ENCODE results near the gene FAM47E. TPM values are rescaled to one million over a fixed set of nuclear protein-coding genes. Genes with fewer than 3 reads are reported as not detected.

FAM47E gene
- total RNA-seq, 1 donor from 2014 or later: 1.1 TPM

DNA sequence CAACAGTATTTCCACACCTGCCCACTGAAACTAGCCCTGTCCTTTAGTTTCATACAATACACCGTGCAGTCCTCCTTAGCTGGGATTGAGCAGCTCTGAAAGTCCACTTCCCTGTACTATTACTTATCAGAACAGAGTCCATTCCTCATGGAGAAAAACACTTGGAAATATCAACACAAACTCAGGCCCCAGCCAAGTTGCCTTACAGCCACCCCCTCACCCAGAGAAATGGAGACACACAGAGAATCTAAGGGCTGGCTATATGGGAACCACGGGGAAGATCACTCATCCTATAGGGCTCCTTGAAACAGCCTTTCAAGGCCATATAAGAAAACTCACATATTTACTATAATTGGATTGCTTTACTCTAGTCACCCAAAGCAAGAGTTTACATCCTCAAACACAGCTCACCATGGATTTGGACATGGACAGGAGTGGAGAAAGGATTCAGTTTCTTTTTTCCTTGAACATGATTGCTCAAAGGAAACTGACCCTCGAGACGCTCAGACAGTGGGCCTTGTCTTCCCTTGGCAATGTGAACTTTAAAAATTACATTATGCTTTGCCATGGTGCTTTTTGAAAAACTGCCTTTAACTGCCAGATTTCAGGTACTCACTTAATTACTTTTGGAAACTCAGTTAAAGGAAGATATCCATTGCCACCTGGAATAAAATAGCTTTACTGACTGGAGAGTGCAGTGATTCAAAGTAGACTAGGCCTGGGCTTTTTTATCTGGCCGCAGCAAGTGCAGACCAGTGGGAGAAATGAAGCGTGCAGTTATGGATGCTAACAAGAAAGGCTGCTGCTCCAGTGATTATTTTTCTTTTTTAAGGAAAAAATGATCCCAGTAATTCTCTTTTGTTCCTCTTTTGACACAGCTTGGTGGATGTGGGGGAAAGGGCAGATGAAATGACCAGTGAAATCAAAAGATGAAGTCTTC is 39.5 kb upstream of the FAM47E start:
- H3K27ac Mint-ChIP-seq (ENCODE audit: unreplicated experiment): peak overlapping the region; percentile 62
- H3K36me3 Mint-ChIP-seq (ENCODE audit: low read depth, unreplicated experiment): peaks cover 7% of the 10 kb centered on the region
- peaks cover 10% of the 10 kb centered on the region for H3K27me3 Mint-ChIP-seq (ENCODE audit: unreplicated experiment)
- peaks cover 62% of the 10 kb centered on the region for H3K4me1 Mint-ChIP-seq (ENCODE audit: unreplicated experiment)
- DNase-seq (ENCODE audit: low spot score): no peak
- no peak for TF ChIP-seq CTCF (IDR thresholded peaks at IDR 0.05; ENCODE audit: unreplicated experiment)
- H3K4me3 Mint-ChIP-seq (ENCODE audit: unreplicated experiment): peak overlapping the region; percentile 97
- H3K9me3 Mint-ChIP-seq (ENCODE audit: unreplicated experiment): no peaks in the 10 kb centered on the region

DNA sequence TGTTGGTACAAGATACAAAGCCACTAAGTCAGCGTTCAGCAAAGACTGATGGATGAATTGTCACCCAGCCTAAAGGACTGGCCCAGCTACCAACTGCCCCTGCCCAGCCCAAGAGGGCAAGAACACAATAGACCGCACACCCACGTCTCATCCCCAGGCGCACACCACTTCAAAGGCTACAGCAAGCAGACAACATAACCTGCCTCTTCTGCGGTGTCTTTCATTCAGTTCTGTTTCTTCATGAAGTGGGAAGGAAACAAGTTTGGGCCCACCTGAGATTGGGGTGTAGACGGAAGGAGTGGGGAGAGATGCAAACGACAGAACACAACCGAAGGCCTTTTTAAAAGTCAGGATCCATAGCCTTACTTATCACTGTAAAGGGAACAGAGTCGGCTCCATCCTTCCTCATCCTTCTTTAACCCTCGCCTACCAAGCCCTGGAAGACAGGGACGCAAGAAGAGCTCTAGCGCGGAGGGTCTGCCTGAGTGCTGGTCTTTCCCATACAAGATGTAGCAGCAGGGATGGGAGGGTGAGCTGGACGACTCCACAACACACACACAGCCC is 38.6 kb upstream of the FAM47E start:
- TF ChIP-seq CTCF (IDR thresholded peaks at IDR 0.05; ENCODE audit: unreplicated experiment): no peak
- H3K36me3 Mint-ChIP-seq (ENCODE audit: low read depth, unreplicated experiment): peaks cover 7% of the 10 kb centered on the region
- no peaks in the 10 kb centered on the region for H3K9me3 Mint-ChIP-seq (ENCODE audit: unreplicated experiment)
- H3K27me3 Mint-ChIP-seq (ENCODE audit: unreplicated experiment): peaks cover 10% of the 10 kb centered on the region
- peak overlapping the region; percentile 62 for H3K27ac Mint-ChIP-seq (ENCODE audit: unreplicated experiment)
- H3K4me1 Mint-ChIP-seq (ENCODE audit: unreplicated experiment): peaks cover 55% of the 10 kb centered on the region
- peak overlapping the region; percentile 97 for H3K4me3 Mint-ChIP-seq (ENCODE audit: unreplicated experiment)
- no peak for DNase-seq (ENCODE audit: low spot score)

- peak within 1 kb of the TSS; percentile 97 for H3K4me3 Mint-ChIP-seq (ENCODE audit: unreplicated experiment)
- peak within 1 kb of the TSS; percentile 62 for H3K27ac Mint-ChIP-seq (ENCODE audit: unreplicated experiment)
- H3K36me3 Mint-ChIP-seq (ENCODE audit: low read depth, unreplicated experiment): peaks cover 10% of the 10 kb centered on the region
- peaks cover 14% of the 10 kb centered on the region for H3K27me3 Mint-ChIP-seq (ENCODE audit: unreplicated experiment)
- H3K4me1 Mint-ChIP-seq (ENCODE audit: unreplicated experiment): peaks cover 50% of the 10 kb centered on the region
- peak; percentile 84 for DNase-seq (ENCODE audit: low spot score)
- H3K9me3 Mint-ChIP-seq (ENCODE audit: unreplicated experiment): no peaks in the 10 kb centered on the region
- TF ChIP-seq CTCF (IDR thresholded peaks at IDR 0.05; ENCODE audit: unreplicated experiment): no peak
These were observed 37.9 kb upstream of the FAM47E start, which contains the start of gene SCARB2 for GRCh38 chr4:76213415-76214176. Gene SCARB2, minus strand, starts transcription at chr4:76213824. Its CDS starts 281 bp downstream, at chr4:76213543.

DNA sequence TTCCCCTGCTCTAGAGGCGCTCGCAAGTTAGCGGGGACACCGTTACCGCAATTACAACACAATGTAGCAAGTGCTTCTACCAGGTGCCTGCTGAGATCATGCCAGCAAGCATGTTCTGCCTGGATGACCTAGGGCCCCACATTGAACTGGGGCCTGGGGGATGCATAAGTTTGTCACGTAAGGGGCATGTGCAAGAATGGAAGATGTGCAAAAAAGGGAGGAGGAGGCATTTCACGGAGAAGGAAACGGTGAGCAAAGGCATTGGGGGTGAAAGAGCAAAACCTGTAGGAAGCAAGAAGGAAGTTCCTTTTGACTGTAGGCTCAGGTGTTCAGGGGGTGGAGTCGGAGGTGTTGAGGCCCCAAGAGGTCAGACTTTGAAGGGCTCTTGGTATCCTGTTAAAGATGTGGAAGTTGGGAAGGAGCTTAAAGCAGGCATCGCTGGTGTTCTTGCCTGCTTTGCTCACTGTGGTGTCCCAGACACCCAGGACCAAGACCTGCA is 37.3 kb upstream of the FAM47E start:
- peak overlapping the region; percentile 91 for H3K4me3 Mint-ChIP-seq (ENCODE audit: unreplicated experiment)
- H3K36me3 Mint-ChIP-seq (ENCODE audit: low read depth, unreplicated experiment): peaks cover 11% of the 10 kb centered on the region
- no peak for TF ChIP-seq CTCF (IDR thresholded peaks at IDR 0.05; ENCODE audit: unreplicated experiment)
- DNase-seq (ENCODE audit: low spot score): no peak
- H3K9me3 Mint-ChIP-seq (ENCODE audit: unreplicated experiment): no peaks in the 10 kb centered on the region
- peaks cover 49% of the 10 kb centered on the region for H3K4me1 Mint-ChIP-seq (ENCODE audit: unreplicated experiment)
- peak overlapping the region; percentile 21 for H3K27ac Mint-ChIP-seq (ENCODE audit: unreplicated experiment)
- peaks cover 14% of the 10 kb centered on the region for H3K27me3 Mint-ChIP-seq (ENCODE audit: unreplicated experiment)

All from endothelial cell (in vitro differentiated cells).